ENCODE measurements around the gene CSRP2.

CSRP2 gene

DNA sequence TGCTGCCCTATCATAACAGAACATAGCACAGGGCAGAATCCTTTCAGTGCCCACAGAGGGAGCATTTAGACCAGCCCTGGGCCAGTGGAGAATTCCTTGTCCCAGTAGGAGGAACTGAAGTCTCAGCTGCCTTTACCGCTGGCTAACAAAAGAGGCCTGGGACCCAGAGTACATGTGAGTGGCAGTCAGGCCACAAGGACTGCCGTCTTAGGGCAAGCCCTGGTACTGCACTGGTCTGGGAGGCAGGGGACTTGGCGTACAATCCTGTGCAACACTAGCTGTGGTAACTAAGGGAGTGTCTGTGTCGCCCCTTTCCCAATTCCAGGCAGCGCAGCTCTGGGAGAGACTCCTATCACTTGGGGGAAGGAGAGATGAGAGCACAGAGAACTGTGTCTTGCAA is 17.0 kb upstream of the CSRP2 start:
- in situ Hi-C loops (cut with MboI; ENCODE audit: low sequenced_read_pairs) = no loop called here

DNA sequence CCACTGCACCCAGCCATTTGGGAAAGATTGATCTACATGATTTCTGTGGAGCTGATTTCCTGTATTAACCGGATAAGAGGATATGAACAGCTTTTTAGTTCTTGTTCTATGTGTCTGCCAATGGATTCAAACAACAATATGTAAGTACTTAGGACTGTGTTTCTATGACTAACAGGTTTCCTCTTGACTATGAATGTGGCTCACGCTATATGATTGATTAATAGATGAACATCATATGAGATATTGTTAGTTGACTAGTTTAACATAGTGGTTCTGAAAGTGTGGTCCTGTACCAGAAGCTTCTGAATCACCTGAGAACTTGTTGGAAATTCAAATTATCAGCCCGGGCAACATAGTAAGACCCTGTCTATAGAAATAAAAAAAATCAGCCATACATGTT is 12.8 kb upstream of the CSRP2 start:
- in situ Hi-C loops (cut with MboI; ENCODE audit: low sequenced_read_pairs) = no loop called here

DNA sequence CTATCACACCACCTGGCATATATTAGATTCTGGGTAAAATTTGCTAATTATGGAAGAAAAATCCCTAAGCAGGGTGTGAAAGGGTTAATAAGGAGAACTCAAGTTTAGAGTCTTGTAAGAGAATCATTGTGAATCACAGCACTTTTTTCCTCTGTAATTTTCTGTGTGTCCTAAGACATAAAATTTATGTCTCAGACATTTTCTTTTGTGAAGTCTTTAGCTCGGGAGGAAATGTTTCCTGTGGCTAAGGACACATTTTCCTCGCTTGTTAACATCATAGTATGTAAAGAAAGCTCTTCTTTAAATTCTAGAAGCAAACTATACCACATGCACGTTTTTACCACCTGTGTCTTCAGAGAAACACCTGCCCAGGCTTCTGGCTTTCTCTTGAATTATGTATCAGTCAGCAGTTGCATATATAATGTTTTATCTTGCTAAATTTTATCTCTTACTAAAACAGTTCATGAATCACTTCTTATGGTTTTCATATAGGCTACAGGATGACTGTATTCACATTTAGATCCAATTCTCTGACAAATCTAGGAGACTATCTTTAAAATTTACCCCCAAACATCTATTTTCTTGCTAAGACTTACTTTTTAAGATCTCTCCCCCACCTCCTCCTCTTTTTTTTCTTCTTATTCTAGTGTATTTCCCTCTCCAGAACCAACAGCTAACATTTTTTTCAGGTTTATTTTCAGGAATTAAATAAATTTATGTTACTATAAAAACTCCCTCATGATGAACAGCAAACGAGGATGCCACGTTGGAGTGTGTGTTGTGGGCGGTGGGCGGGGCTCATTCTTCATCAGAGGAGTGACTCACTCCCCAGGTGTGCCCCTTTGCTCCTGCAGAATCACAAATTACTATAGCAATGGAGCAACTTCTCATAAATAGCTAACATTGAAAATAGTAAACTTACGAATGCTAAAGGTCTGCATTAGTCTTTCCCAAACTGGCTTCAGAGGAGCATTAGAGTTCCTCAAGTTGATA is 11.6 kb upstream of the CSRP2 start:
- in situ Hi-C loops (cut with MboI; ENCODE audit: low sequenced_read_pairs) = no loop called here

DNA sequence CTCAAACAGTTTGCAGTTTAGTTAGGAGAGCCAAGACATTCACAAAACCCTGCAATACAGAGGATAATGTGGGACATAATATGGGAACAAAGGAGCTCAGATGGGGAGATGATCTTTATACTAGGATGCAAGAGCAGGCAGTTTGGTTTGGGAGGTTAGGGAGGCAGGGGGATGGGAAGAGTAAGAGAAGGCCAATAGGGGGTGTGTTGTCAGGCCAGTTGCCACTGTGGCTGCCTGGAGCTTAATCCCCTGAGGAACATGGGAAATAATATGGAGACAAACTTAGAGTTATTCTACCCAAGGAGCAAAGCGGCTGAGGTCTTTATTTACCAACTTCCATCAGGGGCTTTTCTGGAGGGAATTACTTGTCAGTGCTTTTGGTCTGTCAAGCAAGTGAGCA is 10.0 kb upstream of the CSRP2 start:
- in situ Hi-C loops (cut with MboI; ENCODE audit: low sequenced_read_pairs) = no loop called here

DNA sequence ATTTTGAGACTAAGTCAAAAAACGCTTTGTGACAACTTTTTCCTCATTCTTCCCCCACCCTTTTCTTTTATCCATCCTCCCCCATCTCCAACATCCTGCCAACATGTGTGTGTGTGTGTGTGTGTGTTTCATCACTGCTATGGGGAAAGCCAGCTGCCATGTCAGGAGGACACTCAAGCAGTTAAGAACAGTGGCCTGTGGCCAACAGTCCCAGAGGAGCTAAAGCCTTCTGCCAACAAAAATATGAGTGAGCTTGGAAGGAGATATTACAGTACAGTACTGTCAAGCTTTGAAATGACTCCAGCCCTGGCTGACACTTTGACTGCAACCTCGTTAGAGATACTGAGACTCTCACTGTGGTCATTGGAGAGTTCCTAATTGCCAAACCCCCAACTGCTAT is 5.0 kb upstream of the CSRP2 start:
- in situ Hi-C loops (cut with MboI; ENCODE audit: low sequenced_read_pairs) = no loop called here

DNA sequence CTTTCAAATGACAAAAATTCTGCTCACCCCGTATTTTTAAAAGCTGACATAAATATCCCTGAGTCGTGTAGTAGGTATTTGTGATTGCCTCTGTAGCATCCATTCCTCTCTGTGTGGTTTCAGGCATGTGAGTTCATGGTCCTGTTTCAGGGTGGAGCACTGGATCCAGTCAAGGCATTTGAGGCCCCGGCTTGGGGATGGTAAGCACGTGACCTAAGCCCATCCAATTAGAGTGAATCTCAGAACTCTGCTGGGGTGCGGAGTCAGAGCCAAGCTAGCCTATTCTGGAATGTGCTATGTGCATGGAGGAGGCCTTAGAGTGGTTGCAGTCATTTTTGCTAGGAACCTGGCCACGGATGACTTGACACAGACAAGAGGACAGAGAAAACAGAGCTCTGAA is 4.3 kb upstream of the CSRP2 start:
- in situ Hi-C loops (cut with MboI; ENCODE audit: low sequenced_read_pairs) = no loop called here

DNA sequence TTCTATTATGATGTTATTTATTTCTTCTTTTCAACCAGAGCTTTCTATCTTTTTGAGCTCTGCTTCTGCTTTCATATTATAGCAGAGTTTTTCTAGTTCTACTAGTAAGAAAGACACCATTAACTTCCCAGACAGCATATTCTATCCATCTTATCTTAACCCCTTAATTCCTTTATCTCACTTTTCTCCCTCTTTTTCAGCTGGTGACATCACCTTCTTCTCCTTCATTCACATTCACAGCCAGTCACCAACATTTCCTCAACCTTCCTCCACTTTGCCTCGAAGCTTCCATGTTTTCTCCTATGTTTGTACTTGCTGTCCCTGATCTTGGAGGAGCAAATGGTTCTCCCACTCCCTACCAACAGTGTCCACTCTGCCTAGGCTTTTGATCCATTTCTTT is 3.5 kb upstream of the CSRP2 start:
- in situ Hi-C loops (cut with MboI; ENCODE audit: low sequenced_read_pairs) = no loop called here

DNA sequence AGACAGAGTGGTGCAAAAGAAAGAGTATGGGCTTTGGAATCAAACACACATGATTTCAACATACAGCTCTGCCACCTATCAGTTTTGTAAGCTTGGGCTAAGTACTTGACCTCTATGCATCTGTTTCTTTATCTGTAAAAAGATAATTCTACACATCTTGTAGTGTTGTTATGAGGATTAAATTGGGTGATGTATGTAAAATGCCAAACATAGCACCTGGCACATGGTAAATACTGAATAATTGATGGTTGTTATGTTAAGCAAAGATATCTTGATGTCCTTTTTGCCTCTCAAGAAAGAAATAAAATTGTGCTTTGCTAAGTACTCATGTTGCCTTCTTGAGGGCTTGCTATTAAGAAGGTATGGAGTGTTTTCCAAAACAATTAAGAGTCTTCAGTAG is 2.3 kb upstream of the CSRP2 start:
- in situ Hi-C loops (cut with MboI; ENCODE audit: low sequenced_read_pairs) = no loop called here

DNA sequence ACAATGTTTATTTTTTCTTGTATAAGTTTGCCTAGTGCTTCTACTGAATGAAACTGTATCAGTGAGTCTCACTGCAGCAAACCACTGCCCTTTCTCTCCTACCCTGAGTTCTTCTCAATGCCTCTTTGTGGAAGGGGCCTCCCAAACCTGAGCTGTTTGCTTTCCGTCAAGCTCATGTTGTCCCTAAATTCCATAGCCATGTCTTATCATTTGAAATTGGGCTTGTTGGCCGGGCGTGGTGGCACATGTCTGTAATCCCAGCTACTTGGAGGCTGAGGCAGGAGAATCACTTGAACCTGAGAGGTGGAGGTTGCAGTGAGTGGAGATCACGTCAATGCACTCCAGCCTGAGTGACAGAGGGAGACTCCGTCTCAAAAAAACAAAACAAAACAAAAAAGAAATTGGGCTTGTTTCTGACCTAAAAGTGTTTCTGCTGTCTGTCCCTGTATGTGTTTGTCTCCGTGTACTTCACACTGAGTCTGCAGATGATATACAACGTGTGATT is 1.8 kb upstream of the CSRP2 start:
- in situ Hi-C loops (cut with MboI; ENCODE audit: low sequenced_read_pairs) = no loop called here

DNA sequence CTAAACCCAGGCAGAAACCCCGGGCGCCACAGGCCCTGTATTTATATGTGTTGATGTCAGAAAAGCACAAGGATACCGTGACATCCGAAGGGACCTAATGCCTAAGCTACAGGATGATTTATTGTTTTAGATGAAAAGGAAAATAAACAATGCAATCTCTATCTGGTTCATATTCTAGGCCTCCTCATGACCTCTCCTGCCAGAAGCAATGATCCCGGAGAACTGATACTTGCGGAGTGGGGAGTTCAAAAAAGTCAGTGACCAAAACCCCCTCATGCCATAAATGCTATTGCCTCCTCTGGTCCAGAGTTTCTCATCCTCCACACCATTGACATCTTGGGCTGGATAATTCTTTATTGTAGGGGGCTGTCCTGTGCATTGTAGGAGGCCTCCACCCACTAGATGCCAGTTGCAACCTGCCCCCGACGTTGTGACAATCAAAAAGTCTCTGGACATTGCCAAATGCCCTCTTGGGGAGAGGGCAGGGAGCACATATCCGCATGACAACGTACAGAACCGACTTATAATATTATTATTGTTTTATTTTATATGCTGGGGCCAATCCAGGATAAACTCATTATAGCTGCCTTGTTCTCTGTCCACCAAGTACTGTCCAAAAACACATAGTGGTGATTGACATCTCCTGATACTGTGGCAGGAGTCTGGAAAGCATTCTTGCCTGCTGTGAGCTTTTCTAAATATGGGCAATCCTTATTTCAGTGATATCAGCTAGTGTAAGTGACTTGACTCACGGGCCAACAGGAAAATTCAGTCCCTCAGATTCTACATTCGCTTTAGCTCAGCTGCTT is 1.1 kb upstream of the CSRP2 start:
- in situ Hi-C loops (cut with MboI; ENCODE audit: low sequenced_read_pairs) = no loop called here

DNA sequence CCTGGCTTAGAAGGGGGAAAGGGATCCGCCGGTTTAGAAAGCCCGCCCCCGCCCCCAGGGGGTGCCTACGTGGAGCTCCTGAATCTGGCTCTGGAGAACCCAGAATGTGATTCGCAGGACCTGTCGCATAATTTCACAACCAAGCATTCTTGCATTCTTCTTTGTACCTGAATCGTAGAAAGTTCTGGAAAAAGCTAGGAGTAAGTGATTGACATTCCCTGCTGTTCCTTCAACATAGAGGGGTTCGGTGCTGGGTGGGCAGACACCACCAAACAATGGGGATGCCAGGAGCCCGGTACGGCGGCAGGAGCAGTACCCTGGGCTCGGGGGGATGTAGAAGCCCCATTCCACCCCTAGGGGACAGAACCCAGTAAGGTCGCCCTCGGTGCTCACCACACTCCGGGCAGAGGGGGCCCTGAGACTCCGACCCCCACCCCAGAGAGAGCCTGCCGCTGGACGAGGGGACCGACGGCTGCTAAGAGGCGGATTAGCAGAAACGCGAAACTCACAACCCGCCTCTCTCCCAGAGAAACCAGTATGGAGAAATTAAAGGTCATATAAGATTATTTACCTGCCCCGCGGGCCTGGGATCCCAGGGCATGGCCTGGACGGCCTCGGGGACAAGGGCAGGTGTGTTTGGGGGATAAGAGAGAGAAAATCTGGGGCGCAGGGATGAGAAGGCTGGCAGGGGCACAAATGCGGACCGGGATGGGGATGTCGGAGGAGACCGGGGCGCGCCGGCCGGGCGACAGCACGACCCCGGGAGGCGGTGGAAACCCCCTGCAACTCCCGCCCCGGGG is 520 bp downstream of the CSRP2 start:
- in situ Hi-C loops (cut with MboI; ENCODE audit: low sequenced_read_pairs) = no loop called here

DNA sequence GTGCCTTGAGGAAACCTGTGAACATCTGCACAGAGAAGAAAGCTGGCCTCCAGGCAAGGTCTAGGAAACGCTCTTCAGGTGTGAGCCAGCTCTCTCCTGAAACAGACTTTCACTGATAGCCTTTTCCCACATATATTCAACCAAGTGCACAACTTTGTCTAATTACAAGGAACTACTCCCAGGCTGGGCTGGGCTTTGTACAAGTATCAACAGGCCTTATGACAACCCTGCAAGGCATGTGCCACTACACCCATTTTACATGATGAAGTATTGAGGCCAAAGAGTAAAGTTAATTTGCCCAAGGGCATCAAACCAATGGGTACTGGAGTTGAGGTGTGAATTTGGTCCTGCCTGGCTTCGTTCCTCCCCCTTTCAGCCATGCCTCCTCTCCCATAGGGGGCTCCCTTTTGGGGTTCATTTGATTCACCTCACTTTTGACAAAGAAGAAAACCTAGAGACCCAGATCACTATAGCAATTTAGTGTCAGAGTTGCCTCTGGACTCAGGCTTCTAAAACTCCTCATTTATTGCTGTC is 2.1 kb downstream of the CSRP2 start:
- in situ Hi-C loops (cut with MboI; ENCODE audit: low sequenced_read_pairs) = no loop called here

DNA sequence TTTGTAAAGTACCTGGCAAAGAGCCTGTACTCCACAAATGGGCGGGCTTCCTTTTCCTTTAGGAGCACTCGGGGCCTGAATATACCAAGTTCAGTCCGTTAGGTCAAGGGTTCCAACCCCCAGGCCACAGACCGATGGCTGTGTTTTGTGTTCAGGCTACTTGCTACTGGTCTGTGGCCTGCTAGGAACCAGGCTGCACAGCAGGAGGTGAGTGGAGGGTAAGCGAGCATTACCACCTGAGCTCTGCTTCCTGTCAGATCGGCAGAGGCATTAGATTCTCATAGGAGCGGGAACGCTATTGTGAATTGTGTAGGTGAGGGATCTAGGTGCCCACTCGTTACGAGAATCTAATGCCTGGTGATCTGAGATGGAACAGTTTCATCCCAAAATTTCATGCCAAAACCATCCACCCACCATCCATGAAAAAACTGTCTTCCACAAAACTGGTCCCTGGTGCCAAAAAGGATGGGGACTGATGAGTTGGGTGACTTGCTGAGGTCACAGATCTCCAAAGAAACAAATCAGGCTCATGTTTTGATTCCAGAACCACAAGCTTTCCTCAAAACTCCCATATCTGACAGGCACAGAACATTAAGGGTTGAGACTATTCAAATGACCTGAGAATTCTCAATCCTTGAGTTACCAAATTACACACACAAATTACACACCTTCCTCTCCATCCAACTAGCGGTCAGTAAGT is 4.2 kb downstream of the CSRP2 start:
- in situ Hi-C loops (cut with MboI; ENCODE audit: low sequenced_read_pairs) = no loop called here

DNA sequence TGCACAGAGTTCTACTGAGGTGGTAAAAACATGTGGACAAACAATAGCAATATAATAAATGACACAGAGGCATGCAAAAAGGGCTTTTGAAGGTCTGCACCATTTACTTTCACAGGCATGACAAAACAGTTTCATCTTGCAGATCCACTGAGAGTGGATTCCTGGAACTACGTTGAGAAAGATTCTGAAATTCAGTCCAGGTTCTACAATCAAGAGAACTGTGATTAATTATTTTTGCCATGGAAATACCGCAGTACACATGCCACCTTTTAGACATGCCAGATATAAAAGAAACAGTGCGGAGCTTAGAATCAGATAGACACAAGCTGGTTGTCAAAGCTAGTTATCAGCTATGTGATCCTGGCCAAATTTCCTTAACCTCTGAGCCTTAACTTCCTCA is 4.8 kb downstream of the CSRP2 start:
- in situ Hi-C loops (cut with MboI; ENCODE audit: low sequenced_read_pairs) = no loop called here

DNA sequence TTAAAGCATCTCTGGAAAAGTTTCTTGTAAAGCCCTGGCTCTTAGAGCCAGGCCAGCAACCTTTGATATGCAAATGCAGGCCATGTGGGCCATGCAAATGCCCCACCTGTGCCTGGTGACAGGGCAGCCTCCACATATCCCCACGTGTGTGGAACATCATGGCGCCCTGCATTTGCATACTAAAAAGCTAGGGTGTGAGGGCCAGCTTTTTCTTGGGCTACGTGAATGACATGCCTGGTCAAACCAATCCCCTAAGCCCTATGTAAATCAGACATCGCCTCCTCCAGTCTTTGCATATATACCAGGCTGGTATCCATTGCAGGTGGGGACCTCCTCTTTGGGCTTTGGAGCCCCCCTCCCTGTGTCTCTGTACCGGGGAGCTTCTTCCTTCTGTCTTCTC is 6.4 kb downstream of the CSRP2 start:
- in situ Hi-C loops (cut with MboI; ENCODE audit: low sequenced_read_pairs) = no loop called here

DNA sequence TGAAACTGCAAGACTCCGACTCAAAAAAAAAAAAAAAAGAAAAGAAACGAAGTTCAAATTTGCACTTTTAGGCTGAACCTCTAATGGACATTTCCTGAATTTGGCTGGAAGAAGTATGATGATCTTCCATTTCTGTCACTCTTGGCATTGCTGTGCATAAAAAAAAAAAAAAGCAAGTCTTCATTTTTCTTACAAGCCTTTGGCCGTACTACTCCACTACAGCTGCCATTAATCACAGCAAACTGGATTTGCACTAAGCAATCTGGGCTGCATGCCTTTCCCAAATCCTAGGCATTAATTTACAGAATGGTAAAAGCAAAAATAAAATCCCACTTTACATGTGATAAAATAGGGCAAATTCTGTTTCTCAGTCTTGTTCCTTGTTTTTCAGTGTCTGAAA is 7.1 kb downstream of the CSRP2 start:
- in situ Hi-C loops (cut with MboI; ENCODE audit: low sequenced_read_pairs) = no loop called here

DNA sequence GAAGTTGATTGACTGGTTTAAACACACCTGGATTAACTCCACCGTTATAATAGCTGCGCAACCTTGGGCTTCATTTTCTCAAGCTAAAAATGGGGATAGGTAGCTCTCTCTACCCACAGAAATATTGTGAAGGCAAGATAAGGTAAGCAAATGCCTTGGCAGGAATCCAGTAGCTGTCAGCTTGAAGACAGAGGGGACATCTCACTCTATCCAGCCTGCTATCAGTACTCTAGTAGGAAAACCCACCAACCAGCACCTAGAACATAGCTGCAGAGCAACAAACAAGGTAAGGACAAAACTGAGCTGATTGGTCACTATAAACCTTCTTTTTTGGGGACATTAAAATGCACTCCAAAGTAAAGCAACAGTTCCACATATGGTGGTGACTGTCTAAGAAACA is 7.7 kb downstream of the CSRP2 start:
- in situ Hi-C loops (cut with MboI; ENCODE audit: low sequenced_read_pairs) = no loop called here

DNA sequence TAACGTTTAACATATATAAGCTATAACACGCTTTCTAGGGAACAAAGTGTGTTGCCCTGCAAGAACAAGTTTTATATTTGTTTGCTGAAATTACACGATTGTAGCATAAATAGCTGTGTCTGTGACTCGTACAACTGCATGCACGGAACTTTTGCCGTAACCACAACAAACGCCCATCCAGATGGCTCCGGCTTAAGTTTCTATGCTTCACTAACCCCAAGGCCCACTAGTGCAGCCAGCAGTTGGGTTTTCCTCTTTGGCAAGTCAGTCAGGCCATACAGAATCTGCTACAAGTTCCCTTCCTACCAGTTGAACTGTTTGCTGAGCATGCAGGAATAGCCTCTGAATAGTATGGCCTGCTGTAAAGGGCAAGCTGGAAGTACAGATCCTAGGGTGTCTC is 12.1 kb downstream of the CSRP2 start:
- in situ Hi-C loops (cut with MboI; ENCODE audit: low sequenced_read_pairs) = no loop called here

DNA sequence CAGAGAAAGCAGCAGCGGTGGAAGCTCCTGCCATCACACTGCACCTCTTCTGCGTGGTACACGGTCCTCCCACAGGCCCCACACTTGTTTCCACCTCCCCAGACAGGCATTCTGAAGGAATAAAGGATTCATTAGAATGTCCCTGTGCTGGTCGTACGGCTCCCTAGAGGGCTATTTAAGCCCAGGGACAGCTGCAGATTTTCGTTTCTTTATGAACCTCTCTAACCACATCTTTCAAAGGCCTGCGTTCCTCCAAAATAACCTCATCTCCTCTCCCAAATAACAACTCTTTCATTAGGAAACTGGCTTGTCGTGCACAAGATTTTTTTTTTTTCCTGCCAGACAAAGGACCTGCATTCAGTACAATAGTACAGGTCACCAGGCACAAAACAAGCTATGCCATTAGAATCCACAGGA is 12.7 kb downstream of the CSRP2 start:
- in situ Hi-C loops (cut with MboI; ENCODE audit: low sequenced_read_pairs) = no loop called here

DNA sequence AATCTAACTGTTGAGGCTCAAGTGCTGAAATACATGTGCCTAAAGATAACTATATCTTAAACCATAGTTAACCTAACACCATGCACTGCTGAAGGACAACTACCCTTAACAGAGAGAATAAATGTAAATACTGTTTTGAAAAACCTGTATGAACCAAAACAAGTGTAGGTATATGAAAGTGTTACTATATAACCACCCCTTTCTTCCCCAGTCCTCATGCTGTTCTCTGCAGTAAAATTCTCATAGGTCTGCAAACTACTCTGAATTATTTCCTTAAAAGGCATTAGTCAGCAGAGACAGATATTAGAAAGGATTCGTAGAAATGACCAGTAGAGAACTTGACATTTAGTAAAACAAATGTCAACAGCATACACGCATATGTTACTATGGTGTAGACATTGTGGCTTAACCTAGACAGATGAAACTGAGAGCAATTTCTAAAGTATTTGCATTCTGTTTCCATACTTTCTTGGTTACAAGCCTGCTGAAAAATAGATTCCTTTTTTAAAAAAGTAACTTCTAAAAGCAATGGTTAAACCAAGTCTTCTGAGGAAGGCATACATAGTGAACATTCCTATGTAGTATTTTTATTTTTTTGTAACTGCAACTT is 13.9 kb downstream of the CSRP2 start:
- in situ Hi-C loops (cut with MboI; ENCODE audit: low sequenced_read_pairs) = no loop called here
